HCEC 1CT (cell line): ENCODE results near the gene EYS.

Experiments used
- DNase-seq: peaks from one replicate; pipeline ENCODE4 v3.0.0-alpha.2; 2017

Gene EYS

GRCh38 chr6:65707126-65707826 is at the start of gene EYS:
TSS of gene EYS (minus strand) at chr6:65707226. CDS start at chr6:65495410, 211,816 bp downstream.
- DNase-seq, result no peak

- no peak for DNase-seq
Observed at GRCh38 chr6:65746302-65746701, 39.3 kb upstream of the EYS start.

- DNase-seq, result no peak
Observed at GRCh38 chr6:65745614-65746013, 38.6 kb upstream of the EYS start.

- DNase-seq, result no peak
Observed at GRCh38 chr6:65728879-65729479, 22.0 kb upstream of the EYS start.

GRCh38 chr6:65719101-65719500 is 12.1 kb upstream of the EYS start:
- no peak for DNase-seq

- no peak for DNase-seq
Observed at GRCh38 chr6:65711531-65711930, 4.5 kb upstream of the EYS start.

- no peak for DNase-seq
Observed at GRCh38 chr6:65709099-65709830, 2.2 kb upstream of the EYS start.

GRCh38 chr6:65708162-65708561 is 1.1 kb upstream of the EYS start:
- no peak for DNase-seq

- DNase-seq, result no peak
Observed at GRCh38 chr6:65706436-65706835, 590 bp downstream of the EYS start.

GRCh38 chr6:65701325-65701724 is 5.7 kb downstream of the EYS start:
- no peak for DNase-seq

GRCh38 chr6:65700561-65700960 is 6.5 kb downstream of the EYS start:
- DNase-seq, result no peak

GRCh38 chr6:65692109-65692508 is 14.9 kb downstream of the EYS start:
- no peak for DNase-seq

- no peak for DNase-seq
Observed at GRCh38 chr6:65680232-65680631, 26.8 kb downstream of the EYS start.

GRCh38 chr6:65671922-65672321 is 35.1 kb downstream of the EYS start:
- no peak for DNase-seq

GRCh38 chr6:65667916-65668656 is 38.9 kb downstream of the EYS start:
- no peak for DNase-seq

- DNase-seq, result no peak
Observed at GRCh38 chr6:65650086-65650485, 56.9 kb downstream of the EYS start.

GRCh38 chr6:65649392-65649791 is 57.6 kb downstream of the EYS start:
- no peak for DNase-seq

GRCh38 chr6:65646544-65646943 is 60.5 kb downstream of the EYS start:
- no peak for DNase-seq

GRCh38 chr6:65642776-65643175 is 64.2 kb downstream of the EYS start:
- no peak for DNase-seq

- no peak for DNase-seq
Observed at GRCh38 chr6:65638047-65638831, 68.8 kb downstream of the EYS start.

GRCh38 chr6:65637289-65638046 is 69.6 kb downstream of the EYS start:
- DNase-seq, result no peak

- DNase-seq, result no peak
Observed at GRCh38 chr6:65633501-65633900, 73.5 kb downstream of the EYS start.
